HUES64 (cell line): ENCODE measurements around the gene CHN2.

Experiments used
- H3K27ac ChIP-seq: 2 replicates; pipeline ENCODE4 v1.7.0; 2013; ENCODE audit warnings: low read depth, low read length, inconsistent platforms
- H3K27me3 ChIP-seq: 2 replicates; pipeline ENCODE4 v1.6.1; 2013; ENCODE audit warnings: mild to moderate bottlenecking, low read length; ENCODE audit not compliant: insufficient read depth
- H3K36me3 ChIP-seq: 2 replicates; pipeline ENCODE4 v1.6.1; 2013; ENCODE audit warnings: mild to moderate bottlenecking, low read length; ENCODE audit not compliant: insufficient read depth
- H3K4me1 ChIP-seq: 2 replicates; pipeline ENCODE4 v1.6.1; 2013; ENCODE audit warnings: mild to moderate bottlenecking, low read length, moderate library complexity; ENCODE audit not compliant: insufficient read depth
- H3K4me3 ChIP-seq: 2 replicates; pipeline ENCODE4 v1.5.1; 2013; ENCODE audit warnings: mild to moderate bottlenecking, low read length, moderate library complexity
- H3K9ac ChIP-seq: 2 replicates; pipeline ENCODE4 v1.6.1; 2013; ENCODE audit warnings: mild to moderate bottlenecking, low read depth, low read length
- H3K9me3 ChIP-seq: 2 replicates; pipeline ENCODE4 v1.6.1; 2013; ENCODE audit warnings: low read depth, low read length; ENCODE audit not compliant: insufficient read depth
- WGBS: fragments of 150-250, 120-280 bp; methylation state at CpG from one replicate; pipeline ENCODE4 v1.1.7; 2013; ENCODE audit warnings: missing lambda C conversion rate; 5-methylcytosine and 5-hydroxymethylcytosine counted together

The CHN2 gene

DNA sequence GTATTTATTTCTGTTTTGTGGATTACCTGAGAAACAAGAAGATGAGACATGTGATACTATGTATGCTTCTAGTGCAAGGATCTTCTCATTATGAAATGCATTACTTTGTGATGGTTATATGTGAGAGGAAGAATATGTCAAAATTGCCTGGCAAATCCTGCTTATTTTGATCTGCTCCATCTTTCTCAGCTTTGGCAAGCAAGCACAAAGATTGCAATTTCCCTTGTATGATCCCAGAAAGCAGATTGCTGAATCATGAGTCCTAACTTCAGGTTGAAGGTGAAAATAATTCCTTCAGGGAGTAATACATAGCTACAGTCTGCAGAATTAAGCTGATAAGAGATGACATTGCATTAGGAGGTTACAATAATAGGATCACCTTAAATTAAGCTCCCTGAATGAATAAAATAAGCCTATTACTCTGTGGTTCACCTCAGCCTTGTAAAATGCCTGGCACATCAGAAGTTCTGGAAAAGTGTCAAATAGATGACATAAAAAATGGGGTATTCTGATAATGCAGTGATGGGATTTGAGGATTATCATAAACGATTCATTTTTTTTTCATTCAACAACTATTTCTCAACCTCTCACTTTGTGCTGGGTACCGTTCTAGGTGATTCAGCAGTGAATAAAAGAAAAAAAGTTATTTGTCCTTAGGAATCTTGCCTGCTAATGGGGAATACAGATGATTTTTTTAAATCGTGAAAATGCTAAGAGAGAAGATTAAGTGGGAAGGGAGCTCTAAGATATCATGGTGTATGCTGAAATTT, 120.7 kb downstream of the CHN2 start:
- H3K4me1 ChIP-seq, result peaks cover 13% of the 10 kb centered on the region

DNA sequence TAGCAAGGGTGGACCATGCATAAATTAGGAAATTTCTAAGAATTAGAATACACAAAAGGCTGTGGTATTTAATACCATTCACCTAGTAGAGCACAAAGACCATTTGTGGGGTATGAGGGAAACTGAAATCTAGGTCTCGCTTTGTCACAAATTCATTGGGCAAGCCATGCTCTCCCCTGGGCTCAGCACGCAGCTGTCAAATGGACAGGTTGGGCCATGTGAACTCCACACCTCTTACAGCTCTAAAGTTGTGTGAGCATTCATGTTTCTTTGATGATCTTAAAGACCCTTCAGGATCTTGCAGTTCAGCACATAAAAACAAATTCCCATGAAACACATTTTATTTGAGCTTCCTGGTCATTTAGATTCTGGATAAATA, 121.3 kb downstream of the CHN2 start:
- Histone ChIP-seq H3K4me1 (peaks cover 16% of the 10 kb centered on the region), H3K27ac (no peak overlapping the region), H3K4me3 (no peak overlapping the region), H3K27me3 (no peaks in the 10 kb centered on the region), H3K9me3 (no peaks in the 10 kb centered on the region), H3K9ac (no peak overlapping the region), H3K36me3 (no peaks in the 10 kb centered on the region)
- 97% methylated on average over 2 of the region's 2 CpGs for WGBS

More for the DNA sequence above, 120.7 kb downstream of the CHN2 start:
- Histone ChIP-seq H3K27me3 (no peaks in the 10 kb centered on the region), H3K27ac (no peak overlapping the region), H3K36me3 (no peaks in the 10 kb centered on the region), H3K4me3 (no peak overlapping the region), H3K9ac (no peak overlapping the region), H3K9me3 (no peaks in the 10 kb centered on the region)
- 95% methylated on average over 2 of the region's 3 CpGs for WGBS

GRCh38 chr7:29316926-29317325, 122.4 kb downstream of the CHN2 start:
- 97% methylated on average over 3 of the region's 3 CpGs for WGBS
- Histone ChIP-seq H3K4me1 (peaks cover 16% of the 10 kb centered on the region), H3K27me3 (no peaks in the 10 kb centered on the region)

DNA sequence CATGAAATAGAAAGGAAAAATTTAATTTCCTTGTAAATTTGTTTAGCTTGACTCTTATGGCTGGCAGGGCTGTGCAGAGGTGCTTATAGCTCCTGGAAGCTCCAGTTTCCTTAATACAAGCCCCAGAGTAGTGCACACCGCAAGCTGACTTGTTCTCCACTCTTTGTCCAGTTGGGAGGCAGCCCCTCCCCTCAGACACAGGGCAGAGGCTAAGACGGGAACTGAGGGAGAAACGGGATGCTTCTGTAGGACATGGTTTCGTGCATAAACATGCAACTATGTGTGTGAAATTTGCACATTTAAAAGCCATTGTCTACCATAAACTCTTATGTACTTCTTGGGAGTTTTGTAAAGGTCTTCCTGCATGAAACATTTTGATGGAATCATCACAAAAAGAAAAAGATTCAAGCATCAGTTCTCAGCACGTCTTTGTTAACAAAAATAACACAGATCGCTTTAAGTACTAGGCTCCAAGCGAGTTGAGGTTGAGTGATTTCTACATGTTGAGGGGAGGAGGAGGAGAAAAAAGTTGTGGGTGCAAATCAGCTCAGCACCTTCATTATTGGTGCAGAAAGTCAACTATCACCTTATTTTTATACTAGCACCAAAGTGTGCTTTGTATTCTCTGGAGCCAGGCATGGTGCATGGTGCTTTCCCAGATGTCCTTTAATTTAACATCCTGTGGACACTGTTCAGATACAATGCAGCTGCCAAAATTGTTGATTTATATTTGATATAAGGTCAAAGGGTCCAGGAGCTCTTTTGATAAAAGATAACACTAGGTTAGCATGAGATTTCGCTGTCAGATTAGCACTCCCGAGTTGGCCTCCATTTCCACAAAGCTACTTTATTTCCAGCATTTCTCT, 124.5 kb downstream of the CHN2 start:
- Histone ChIP-seq H3K36me3 (no peaks in the 10 kb centered on the region), H3K27ac (no peak overlapping the region), H3K27me3 (no peaks in the 10 kb centered on the region), H3K4me1 (peaks cover 16% of the 10 kb centered on the region), H3K9me3 (no peaks in the 10 kb centered on the region), H3K4me3 (no peak overlapping the region), H3K9ac (no peak overlapping the region)
- WGBS, result 92% methylated on average over 9 of the region's 9 CpGs

More at GRCh38 chr7:29316926-29317325, 122.4 kb downstream of the CHN2 start:
- Histone ChIP-seq H3K27ac (no peak overlapping the region), H3K4me3 (no peak overlapping the region), H3K9ac (no peak overlapping the region), H3K9me3 (no peaks in the 10 kb centered on the region), H3K36me3 (no peaks in the 10 kb centered on the region)

GRCh38 chr7:29319719-29320521, 125.3 kb downstream of the CHN2 start:
- H3K9me3 ChIP-seq, result no peaks in the 10 kb centered on the region
- peaks cover 16% of the 10 kb centered on the region for H3K4me1 ChIP-seq
- WGBS, result 81% methylated on average over 10 of the region's 10 CpGs
- no peaks in the 10 kb centered on the region for H3K27me3 ChIP-seq
- no peak overlapping the region for H3K27ac ChIP-seq
- no peak overlapping the region for H3K9ac ChIP-seq
- no peaks in the 10 kb centered on the region for H3K36me3 ChIP-seq
- no peak overlapping the region for H3K4me3 ChIP-seq

DNA sequence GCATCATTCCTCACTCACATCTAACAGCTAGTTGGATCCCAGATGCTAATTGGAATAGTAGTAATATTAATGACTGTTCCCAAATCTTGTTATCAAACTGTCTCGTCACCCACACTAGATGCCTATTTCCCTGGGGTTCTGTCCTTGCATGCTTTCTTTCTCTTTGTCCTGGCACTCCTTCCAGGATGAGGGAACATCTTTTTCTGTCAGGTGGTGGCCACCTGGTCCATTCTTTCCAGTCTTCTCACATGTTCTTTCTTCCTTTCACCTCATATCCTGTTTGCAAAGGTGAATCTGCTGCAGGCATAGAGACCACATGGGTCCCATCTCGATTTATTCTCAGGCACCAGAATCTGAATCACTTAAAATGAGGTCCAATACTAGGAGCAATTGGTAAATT, 126.0 kb downstream of the CHN2 start:
- H3K27ac ChIP-seq, result no peak overlapping the region
- no peaks in the 10 kb centered on the region for H3K36me3 ChIP-seq
- no peak overlapping the region for H3K9ac ChIP-seq
- 89% methylated on average over 2 of the region's 2 CpGs for WGBS
- no peaks in the 10 kb centered on the region for H3K9me3 ChIP-seq
- H3K4me3 ChIP-seq, result no peak overlapping the region
- peaks cover 16% of the 10 kb centered on the region for H3K4me1 ChIP-seq
- H3K27me3 ChIP-seq, result no peaks in the 10 kb centered on the region

DNA sequence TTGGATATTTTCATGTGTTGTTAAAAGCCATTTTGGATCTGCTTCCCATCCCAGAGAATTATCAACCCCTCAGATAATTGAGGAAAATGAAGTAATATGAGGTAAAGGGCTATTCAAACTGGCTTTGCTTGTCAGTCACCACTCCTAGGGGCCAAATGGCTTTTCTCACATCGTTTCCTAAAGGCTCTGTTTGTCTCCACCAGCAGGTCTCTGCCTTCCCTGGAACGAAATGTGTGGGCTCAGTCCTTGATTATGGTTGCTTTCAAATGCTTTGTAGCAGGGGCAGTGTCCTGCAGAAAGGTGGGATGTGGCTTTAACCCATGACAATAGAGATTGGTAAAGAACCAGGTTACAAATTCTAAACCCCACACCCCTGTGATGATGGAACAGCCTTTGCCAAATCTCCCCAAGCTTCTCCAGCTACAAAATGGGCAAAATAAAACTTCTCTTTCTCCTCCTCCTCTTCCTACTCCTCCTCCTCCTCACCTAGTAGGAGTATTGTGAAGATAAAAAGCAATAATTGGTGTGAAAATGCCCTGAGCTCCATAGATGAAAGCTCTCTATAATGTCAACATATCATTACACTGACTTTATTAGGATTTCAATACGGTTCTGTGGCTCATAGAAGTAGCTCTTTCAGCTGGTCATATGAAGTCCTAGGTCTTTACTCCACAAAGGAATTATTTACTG, 127.6 kb downstream of the CHN2 start:
- Histone ChIP-seq H3K9ac (no peak overlapping the region), H3K27ac (no peak overlapping the region), H3K9me3 (no peaks in the 10 kb centered on the region), H3K4me3 (no peak overlapping the region), H3K36me3 (no peaks in the 10 kb centered on the region), H3K4me1 (peaks cover 16% of the 10 kb centered on the region), H3K27me3 (no peaks in the 10 kb centered on the region)
- 78% methylated on average over 3 of the region's 3 CpGs for WGBS

GRCh38 chr7:29325476-29325875, 130.9 kb downstream of the CHN2 start:
- Histone ChIP-seq H3K4me3 (no peak overlapping the region), H3K27me3 (no peaks in the 10 kb centered on the region)

DNA sequence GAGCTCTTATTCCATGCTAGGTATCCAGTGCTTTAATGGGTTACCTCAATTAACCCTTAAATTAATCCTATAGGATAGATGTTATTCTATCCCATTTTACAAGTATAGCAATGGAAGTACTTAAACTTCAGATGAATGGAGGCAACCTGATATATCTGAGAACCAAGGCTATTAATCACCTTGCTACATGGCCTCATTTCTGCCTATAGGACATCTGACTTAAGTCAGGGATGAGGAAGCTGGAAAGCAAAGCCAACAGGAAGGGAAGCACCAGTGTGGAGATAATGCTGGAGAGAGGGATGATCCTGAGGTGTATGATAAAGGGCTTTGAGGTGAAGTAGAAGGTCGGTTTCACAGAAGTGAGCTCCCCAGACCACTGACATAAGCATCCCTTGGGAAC, 132.3 kb downstream of the CHN2 start:
- Histone ChIP-seq H3K27ac (no peak overlapping the region), H3K9me3 (no peaks in the 10 kb centered on the region), H3K36me3 (no peaks in the 10 kb centered on the region), H3K9ac (no peak overlapping the region), H3K4me3 (no peak overlapping the region), H3K27me3 (no peaks in the 10 kb centered on the region), H3K4me1 (no peaks in the 10 kb centered on the region; the same call in 1 of the 2 replicates)
- no CpG with 5 or more reads among the region's 1 CpG for WGBS

More at GRCh38 chr7:29325476-29325875, 130.9 kb downstream of the CHN2 start:
- no peaks in the 10 kb centered on the region for H3K36me3 ChIP-seq
- H3K4me1 ChIP-seq, result peaks cover under 1% of the 10 kb centered on the region
- H3K27ac ChIP-seq, result no peak overlapping the region
- H3K9ac ChIP-seq, result no peak overlapping the region
- WGBS, result 81% methylated on average over 2 of the region's 2 CpGs
- H3K9me3 ChIP-seq, result no peaks in the 10 kb centered on the region

GRCh38 chr7:29327455-29327854, 132.9 kb downstream of the CHN2 start:
- H3K9ac ChIP-seq, result no peak overlapping the region
- no peaks in the 10 kb centered on the region for H3K9me3 ChIP-seq
- no peaks in the 10 kb centered on the region; the same call in 1 of the 2 replicates for H3K4me1 ChIP-seq
- no peaks in the 10 kb centered on the region for H3K27me3 ChIP-seq
- WGBS, result 95% methylated on average over 8 of the region's 8 CpGs
- no peak overlapping the region for H3K27ac ChIP-seq
- no peak overlapping the region for H3K4me3 ChIP-seq
- H3K36me3 ChIP-seq, result no peaks in the 10 kb centered on the region
